Measurements from ENCODE around the gene PVALEF.

PVALEF gene

DNA sequence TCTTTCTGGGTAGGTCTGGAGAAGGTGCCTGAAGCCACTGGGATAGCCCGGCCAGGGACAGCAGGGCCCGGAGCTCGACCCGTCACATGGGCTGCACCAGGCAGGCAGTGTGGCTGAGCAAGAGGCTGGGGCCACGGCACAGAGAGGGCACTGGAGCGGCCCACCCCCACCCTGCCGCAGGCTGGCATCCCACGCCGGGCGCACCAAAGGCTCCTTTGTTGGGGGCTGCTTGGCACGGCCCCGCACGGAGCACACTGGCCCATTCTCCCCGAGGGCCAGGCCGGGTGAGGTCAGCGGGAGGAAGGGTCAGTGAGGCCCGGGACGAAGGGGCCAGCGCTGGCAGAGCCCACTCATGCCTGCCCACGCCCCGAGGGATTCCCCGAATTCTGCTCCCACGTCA lies 36.5 kb upstream of the PVALEF start:
- no peak for DNase-seq (ENCODE audit: low read depth, low spot score)

DNA sequence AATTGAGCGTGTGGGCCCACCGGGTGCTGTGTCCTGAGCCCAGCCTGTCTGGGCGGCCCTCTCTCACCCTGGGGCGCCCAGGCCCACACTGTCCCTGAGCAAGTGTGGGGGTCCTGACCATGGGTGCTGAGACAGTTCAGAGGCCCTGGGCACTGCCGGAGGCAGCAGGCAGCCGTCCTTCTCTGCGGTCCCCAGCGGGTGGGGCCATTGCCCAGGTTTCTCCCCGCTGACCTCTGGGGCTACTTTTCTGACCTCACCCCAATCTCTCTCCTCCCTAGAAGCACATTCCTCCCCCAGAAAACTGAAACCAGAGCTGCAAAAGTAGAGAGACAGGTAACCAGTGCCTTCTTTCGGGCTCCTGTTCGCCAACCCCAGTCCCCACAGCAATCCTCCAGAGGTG lies 36.0 kb upstream of the PVALEF start:
- no peak for DNase-seq (ENCODE audit: low read depth, low spot score)

DNA sequence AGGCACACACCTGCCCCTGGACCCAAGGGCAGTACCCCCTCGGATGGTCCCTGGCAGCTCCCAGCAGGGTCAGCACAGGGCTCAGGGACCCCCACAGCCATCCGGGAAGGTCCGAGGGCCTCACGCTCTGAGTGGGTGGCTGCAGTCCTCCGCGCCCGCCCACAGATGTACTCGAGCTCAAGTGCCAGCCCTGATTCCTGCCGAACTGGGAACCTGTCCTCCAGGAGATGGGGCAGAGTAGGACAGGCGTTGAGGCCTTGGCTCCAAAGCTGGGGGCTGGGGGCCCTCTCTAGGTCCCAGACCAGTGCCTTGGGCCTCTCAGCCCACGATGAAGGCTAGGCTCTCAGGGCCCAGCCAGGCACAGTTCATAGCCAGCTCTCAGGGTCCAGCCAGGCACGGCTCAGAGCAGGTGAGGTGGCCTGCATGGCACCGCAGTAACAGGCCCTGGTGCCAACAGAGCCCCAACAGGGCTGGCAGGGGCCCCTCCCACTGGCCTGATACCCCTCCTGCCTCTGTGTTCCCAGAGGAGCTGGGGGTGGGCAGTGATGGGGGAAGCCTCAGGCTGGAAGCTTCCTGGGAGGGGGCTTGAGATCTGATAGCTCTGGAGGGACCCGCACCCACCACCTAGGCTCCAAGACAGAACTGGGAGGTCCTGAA lies 35.5 kb upstream of the PVALEF start:
- DNase-seq (ENCODE audit: low read depth, low spot score): no peak

DNA sequence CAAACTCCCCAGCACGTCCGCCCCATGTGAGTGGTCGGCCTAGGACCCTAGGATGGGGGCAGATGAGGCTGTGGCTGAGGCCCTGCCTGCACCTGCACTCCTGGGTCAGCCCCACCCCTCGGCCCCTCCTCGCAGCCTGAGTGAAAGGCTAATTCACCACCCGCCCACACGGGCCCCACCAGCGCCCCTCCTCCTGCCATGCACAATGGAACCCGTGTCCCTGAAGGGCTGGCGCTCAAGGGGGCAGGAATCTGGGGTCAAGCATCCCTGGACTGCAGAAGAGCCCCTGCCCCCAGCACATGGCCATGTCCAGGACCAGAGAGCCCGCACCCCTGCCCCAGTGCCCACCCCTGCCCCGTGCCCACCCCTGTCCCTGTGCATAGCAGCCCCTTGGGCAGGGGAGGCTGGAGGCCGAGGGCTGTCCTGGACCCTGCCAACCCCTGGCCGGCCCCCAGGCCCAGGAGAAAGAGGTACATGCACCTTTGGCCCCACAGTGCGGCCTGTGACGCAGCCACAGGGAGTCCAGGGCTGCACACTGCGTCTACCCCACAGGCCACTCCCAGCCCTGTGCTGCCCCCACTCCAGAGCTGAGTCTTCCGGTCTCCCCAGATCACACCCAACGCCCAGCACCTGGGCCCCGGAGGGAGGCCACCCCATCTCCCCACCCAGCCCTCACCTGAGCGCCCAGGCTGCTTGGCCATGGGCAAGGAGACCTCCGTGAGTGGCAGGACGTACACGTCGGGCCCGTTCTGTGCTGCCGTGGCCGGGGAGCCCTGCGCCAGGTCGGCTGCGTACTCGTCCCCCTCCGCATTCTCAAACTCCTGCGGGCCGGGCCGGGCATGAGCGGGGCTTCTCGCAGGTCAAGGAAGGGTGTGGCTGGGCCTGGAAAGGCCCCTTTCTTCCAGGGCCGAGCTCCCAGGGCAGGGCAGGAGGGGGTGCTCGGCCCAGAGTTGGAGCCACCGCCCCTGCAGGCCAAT lies 34.6 kb upstream of the PVALEF start:
- DNase-seq (ENCODE audit: low read depth, low spot score): no peak

DNA sequence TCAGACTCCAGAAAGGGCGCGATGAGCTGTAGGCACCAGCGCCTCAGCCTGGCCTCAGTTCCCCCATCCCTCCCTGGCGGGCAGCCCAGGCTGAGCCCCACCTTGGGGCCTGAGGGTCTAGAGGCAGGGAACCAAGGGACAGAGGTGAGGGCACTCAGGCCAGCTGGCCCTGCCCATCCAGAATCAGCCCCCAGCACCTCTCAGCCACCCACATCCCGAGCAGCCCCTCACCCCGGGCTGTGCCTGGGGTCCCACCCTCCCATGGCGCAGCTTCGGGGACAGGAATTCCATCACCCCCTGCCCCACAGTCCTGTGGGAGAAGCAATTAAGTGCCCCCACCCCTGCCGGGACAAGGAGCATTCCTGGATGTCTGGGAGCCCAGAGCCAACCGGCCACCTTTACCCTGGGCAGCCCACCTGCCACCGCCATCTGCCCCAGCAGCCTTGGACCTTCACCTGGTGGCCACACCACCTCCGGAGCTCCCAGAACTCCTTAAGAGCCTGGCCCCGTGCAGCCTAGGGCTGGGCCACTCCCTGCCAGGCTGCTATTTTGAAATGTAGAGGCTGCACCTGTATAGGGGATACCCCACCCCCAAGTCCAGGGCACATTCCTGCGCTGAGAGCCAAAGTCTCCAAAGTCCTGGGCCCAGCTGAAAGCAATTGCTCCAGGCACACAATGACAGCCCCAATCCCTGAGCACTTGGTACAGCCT lies 33.7 kb upstream of the PVALEF start:
- DNase-seq (ENCODE audit: low read depth, low spot score): no peak

DNA sequence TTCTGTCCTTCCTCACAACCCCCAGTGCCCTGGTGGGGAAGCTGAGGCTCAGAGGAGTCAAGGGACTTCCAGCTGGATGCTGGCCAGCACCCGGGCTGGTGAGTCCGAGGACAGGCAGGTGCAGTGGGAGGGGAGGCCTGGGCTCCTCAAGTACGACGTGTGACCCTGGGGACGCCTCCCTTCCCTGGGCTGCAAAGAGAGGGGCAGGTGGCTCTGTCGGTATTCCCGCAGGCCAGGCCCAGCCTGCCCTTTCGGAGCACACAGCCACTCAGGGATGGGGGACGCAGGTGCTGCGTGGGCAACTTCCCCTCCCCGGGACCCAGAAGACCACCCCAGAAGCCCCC lies 33.1 kb upstream of the PVALEF start:
- no peak for DNase-seq (ENCODE audit: low read depth, low spot score)

DNA sequence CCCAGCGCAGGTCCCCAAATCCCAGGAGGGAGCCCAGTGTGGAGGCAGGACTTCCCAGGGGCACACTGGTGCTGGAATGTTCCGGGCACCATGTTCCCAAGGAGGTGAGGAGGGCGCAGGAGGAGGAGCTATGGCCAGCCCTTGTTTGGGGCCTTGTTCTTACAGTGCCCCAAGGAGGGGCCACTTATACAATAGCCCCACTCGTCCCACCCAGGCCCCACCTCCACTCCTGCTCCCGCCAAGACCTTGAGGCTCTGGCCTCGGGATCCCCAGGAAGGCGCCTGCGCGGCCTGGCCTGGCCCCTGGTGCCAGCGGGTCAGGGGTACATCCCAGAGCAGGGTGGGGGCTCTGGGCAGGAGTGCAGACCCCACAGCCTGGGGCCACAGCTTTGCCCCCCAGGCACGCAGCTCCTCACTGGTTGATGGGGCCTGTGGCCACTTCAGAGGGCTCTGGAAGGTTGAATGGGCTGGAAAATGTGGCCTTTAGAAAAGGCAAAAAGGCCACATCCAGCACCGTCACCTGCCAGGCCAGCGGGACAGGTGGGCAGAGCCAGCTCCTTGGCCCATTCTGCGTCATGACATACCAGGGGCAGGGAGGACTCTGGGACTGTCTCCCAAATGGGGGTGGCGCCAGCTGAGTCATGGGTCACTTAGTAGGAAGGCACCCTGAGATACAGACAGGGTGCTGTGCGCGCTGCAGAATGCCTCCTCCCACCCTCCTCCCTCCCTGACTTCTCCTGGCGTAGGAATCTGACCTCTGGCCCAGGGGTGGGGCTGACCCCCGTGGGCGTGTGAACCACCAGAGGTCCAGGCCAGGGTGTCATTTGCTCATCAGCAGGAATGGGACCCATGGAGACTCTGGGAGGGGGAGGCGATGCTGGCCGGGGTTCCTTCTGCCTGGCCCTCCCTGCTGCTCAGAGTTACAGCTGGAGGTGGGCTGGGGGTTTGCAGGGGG lies 32.3 kb upstream of the PVALEF start:
- no peak for DNase-seq (ENCODE audit: low read depth, low spot score)

DNA sequence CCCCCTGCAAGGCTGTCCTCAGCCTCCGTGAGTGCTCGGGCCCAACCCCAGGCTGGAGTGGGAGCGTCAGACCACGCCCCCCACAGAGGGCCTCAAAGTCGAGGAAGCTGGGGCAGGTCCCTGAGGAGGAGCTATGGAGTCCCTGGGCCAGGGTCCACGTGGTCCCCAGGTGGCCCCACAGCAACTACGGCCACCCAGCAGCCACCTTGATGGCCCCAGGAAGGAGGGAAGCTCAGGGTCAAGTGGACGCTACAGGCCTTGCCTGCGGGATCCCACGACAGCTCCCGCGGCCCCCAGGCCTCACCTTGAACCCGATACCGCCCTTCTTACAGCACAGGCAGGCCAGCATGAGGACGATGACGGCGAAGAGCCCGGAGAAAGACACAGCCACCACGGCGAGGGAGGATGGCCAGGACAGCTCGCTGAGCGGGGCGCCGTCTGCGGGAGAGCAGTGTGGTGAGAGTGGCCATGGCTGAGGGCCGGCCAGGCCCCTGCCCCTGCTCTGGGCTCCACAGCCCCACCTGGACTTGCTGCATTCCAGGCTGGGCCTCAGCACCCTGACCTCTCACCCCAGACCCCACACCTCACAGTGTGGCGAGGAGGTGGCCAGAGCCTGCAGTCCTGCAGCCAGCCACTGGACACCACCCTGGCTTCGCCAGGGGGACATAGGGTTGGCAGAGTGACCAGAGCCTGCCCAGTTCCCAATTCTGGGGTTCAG lies 31.1 kb upstream of the PVALEF start:
- DNase-seq (ENCODE audit: low read depth, low spot score): no peak

DNA sequence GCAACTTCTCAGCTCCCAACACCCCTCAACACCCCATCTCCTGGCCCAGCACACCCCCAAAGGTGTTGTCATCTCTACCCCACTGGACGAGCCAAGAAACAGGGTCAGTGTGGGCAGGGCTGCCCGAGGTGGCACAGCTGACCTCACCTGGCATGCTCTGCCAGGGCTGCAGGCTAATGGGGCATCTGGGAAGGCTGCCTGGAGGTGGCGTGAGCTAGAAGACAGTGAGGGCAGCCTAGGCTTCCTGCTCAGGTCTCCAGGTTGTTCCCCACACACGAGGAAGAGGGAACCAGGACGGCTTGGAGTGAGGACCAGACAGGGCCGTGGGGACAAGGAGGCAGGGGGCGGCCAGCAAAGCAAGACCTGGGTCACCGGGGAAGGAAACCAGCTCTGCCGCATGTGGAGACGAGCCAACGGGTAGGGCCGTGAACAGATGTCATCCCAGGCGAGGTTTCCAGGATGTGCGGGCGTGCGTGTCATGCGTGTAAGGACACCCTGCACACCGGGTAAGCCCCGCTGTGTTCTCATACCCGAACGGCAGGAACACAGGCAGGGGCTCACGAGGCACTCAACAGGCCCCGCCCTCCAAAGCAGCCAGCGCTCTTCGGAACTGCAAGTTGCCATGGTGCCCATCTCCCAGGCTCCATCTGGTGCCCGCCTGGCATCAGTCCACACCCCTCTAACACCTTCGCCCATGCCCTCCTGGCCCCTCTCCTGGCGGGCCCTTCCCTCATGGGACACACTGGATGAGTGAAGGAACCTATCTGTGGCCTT lies 29.6 kb upstream of the PVALEF start:
- DNase-seq (ENCODE audit: low read depth, low spot score): no peak

DNA sequence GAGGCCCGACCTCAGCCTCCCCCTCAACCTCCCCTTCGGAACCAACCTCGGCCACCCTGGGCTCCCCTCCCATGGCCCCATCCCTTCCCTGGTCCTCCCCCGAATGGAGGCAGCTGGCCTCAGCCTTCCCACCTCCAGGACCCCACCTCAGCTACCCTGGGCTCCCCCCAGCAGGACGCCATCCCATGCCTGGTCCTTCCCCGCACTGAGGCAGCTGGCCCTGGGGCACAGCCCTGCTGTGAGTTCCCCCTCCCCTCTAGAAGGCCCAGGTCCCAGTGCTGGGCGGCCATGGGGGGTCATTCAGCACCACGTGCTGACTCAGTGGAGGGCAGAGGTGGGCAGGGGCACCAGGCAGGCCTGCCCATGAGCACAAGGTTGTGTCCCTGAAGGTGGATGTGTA lies 28.9 kb upstream of the PVALEF start:
- DNase-seq (ENCODE audit: low read depth, low spot score): no peak

DNA sequence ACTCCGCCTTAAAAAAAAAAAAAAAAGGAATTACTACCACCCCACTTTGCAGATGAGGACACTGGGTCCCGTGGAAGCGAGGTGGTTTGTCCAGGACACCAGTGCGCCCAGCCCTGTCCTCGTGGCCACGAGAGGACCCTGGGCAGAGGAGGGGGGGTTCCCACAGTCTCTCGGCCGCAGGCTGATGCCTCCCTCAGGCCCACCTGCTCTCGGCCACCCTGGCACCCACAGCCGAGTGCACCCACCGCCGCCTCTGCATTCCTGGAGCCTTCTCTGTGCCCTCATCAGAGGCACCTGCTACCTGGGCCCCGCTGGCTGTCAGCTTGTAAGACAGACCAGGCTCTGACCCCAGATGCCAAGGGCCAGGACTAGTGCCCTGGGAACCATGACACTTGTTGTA lies 28.1 kb upstream of the PVALEF start:
- DNase-seq (ENCODE audit: low read depth, low spot score): no peak

DNA sequence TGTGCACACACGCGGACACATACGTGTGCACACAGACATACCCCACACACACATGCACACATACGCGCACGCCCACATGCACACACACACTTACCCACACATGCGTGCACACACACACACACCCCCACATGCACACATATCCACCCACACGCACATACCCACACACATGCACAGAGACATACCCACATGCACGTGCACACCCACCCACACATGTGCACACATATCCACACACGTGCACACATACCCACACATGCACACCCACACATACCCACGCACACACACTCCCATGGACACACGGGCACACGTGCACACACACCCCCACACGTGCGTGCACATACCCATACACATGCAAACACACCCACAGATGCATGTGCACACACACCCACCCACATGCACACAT lies 27.2 kb upstream of the PVALEF start:
- no peak for DNase-seq (ENCODE audit: low read depth, low spot score)

DNA sequence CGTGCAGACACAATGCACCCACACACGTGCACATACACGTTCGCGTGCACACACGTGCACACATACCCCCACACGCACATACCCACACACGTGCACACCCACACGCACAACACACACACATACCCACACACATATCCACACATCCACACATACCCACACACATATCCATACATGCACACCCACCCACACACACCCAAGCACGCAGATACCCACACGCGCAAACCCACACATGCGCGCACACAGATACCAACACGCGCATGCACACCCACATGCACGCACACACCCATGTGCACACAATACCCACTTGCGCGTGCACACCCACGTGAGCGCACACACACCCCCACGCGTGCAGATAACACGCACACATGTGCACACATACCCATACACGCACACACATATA lies 26.8 kb upstream of the PVALEF start:
- no peak for DNase-seq (ENCODE audit: low read depth, low spot score)

DNA sequence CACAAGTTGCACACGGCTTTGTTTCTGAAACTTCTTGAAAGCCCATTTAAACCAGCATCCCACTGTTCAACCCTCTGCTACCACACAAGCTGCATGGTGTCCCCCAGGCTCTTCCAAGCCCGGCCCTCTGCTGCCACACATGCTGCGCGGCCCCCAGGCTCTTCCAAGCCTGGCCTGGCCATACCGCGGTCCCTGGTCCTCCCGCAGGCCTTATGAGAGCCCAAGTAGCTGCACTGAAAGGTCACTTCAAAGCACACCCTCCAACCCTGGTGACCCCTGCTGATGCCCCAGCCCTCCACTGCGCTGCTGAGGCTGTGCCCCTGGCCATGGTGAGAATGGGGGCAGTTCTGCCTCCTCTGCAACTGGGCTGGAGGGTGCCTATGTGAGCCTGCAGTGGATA lies 25.9 kb upstream of the PVALEF start:
- no peak for DNase-seq (ENCODE audit: low read depth, low spot score)

DNA sequence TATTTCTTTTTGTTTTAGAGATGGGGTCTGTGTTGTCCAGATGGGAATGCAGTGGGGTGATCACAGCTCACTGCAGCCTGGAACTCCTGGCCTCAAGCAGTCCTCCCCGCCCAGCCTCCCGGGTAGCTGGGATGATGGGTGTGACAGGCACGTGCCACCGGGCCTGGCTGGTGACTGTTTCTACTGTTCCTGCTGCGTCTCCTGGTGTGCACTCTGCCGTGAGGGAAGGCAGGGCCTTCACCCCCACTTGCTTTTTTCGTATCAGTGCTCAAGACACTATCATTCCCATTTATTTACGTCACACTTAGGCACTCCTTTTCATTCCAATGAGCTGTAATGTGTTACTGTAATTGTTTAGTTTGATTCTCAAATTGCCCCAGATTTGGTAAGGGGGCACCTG lies 25.3 kb upstream of the PVALEF start:
- DNase-seq (ENCODE audit: low read depth, low spot score): no peak

DNA sequence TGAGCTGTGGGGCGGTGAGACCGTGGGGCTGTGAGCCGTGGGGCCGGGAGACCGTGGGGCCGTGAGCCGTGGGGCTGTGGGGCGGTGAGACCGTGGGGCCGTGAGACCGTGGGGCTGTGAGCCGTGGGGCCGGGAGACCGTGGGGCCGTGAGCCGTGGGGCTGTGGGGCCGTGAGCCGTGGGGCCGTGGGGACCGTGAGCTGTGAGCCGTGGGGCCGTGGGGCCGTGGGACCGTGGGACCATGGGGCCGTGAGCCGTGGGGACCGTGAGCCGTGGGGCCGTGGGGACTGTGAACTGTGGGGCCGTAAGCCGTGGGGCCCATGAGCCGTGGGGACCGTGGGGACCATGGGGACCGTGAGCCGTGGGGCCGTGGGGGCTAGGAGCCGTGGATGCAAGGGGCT lies 24.6 kb upstream of the PVALEF start:
- no peak for DNase-seq (ENCODE audit: low read depth, low spot score)

DNA sequence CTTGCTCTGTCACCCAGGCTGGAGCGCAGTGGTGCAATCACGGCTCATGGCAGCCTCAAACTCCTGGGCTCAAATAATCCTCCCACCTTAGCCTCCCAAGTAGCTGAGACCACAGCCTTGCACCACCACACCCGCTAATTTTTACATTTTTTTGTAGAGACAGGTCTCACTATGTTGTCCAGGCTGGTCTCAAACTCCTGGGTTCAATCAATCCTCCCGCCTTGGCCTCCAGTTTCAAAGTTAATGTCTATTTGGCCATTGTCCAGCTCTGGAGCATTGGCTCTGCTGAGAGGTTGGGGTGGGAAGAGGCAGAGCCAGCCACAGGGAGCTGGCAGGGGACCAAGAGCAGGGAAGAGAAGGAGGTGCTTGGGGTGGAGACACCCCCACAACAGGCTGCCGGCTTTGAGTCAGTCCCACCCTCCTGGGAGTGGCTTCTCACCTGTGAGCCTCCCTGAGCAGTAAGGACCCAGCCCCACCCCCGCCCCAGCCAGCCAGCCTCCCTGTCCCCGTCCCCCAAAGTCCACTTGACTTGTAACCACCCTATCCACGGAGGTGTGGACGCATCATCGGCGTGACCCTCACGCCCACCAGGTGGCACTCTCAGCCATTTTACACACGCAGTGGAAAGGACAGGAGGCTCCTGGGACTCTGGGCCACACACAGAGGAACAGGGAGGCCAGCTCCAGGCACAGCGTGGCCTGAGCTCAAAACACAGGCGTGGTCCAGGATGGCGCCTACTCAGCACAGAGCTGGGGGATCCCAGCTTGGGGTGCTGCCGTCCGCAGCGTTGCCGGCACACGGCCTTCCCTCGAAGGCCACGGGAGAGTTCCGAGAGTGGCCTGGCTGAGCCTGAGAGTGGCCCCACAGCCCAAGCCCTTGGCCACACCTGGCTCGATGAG lies 22.8 kb upstream of the PVALEF start:
- DNase-seq (ENCODE audit: low read depth, low spot score): peak; percentile 88

DNA sequence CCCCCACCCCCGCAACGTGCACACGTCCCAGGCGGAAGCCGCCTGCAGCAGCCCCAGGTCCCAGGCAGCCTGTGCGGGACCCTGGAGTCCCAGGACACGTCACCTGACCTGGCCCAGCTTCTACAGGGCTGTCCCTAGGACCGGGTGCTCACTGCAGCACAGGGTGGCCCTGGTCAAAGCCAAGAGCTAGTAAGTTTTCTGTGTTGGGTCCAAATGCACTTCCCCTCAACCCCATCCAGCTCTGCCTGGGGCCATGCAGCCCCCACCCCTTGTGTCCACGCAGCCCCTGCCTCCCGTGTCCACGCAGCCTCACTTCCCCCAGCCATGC lies 22.1 kb upstream of the PVALEF start:
- DNase-seq (ENCODE audit: low read depth, low spot score): no peak
